AG09319 (cell line): Measurements from ENCODE around the gene SH3BP2.
"Not testable (repeated sequence)": the region's sequence is repeated elsewhere in the genome, so short reads cannot be mapped to it uniquely, and the experiment has no call there.

Experiments used
- DNase-seq: peaks from one replicate; pipeline ENCODE4 v3.0.0-alpha.2; 2010; ENCODE audit warnings: low read depth; ENCODE audit errors: extremely low read depth
- CTCF ChIP-seq: IDR thresholded peaks from 2 replicates; pipeline ENCODE4 v1.5.1; 2011; ENCODE audit warnings: low read depth, mild to moderate bottlenecking, inconsistent platforms, low read length, moderate library complexity

SH3BP2 gene

GRCh38 chr4:2768124-2768523, 24.8 kb upstream of the SH3BP2 start:
- DNase-seq: no peak
- TF ChIP-seq CTCF: no peak

GRCh38 chr4:2768921-2769336, 24.0 kb upstream of the SH3BP2 start:
- no peak for DNase-seq
- no peak for TF ChIP-seq CTCF

GRCh38 chr4:2771264-2771663, 21.6 kb upstream of the SH3BP2 start:
- no peak for TF ChIP-seq CTCF
- no peak for DNase-seq

GRCh38 chr4:2780643-2781042, 12.2 kb upstream of the SH3BP2 start:
- not testable (repeated sequence) for DNase-seq

- no peak for TF ChIP-seq CTCF
- DNase-seq: no peak
Observed at GRCh38 chr4:2781911-2782310, 11.0 kb upstream of the SH3BP2 start.

GRCh38 chr4:2783790-2784189, 9.1 kb upstream of the SH3BP2 start:
- no peak for TF ChIP-seq CTCF
- no peak for DNase-seq

GRCh38 chr4:2785613-2786012, 7.3 kb upstream of the SH3BP2 start:
- no peak for TF ChIP-seq CTCF
- DNase-seq: no peak

GRCh38 chr4:2786152-2786671, 6.7 kb upstream of the SH3BP2 start:
- no peak for DNase-seq

More at GRCh38 chr4:2786152-2786671, 6.7 kb upstream of the SH3BP2 start:
- TF ChIP-seq CTCF: no peak
